Thoracic aorta (tissue), 2 donors: ENCODE results near the gene RNF43. TPM values are rescaled to one million over a fixed set of nuclear protein-coding genes. Genes with fewer than 3 reads are reported as not detected.
"Not testable (repeated sequence)": the region's sequence is repeated elsewhere in the genome, so short reads cannot be mapped to it uniquely, and the experiment has no call there.

Experiments
- ATAC-seq: fragments of 150-250 bp; one replicate; pipeline ENCODE4 v1.8.0; 2017; ENCODE audit warnings: low read depth; ENCODE audit not compliant: insufficient number of reproducible peaks, low FRiP score
- DNase-seq: peaks from one replicate; pipeline ENCODE4 v3.0.0-alpha.2; 2020; ENCODE audit warnings: low spot score
- H3K27ac ChIP-seq, 2 donors: fragments of 200-600 bp; sonication (generic); 1 replicate in 1 of 2; 2 replicates in 1 of 2; pipeline ENCODE4 v1.5.1; 2016; ENCODE audit warnings: mild to moderate bottlenecking in 2 of 2, moderate library complexity in 2 of 2
- H3K27me3 ChIP-seq: fragments of 200-600 bp; sonication (generic); replicated peaks from 2 replicates; pipeline ENCODE4 v1.6.0; 2016; ENCODE audit warnings: mild to moderate bottlenecking; ENCODE audit not compliant: insufficient read depth
- H3K36me3 ChIP-seq: fragments of 200-600 bp; sonication (generic); one replicate; pipeline ENCODE4 v1.5.1; 2016
- H3K4me1 ChIP-seq, 2 donors: fragments of 200-600 bp; sonication (generic); 1 replicate in 1 of 2; 2 replicates in 1 of 2; pipeline versions ENCODE4 v1.5.1 to v1.6.0; 2016; ENCODE audit warnings: low read depth in 2 of 2, mild to moderate bottlenecking in 1 of 2; ENCODE audit not compliant: control insufficient read depth in 1 of 2
- H3K4me3 ChIP-seq: fragments of 200-600 bp; sonication (generic); 2 replicates; pipeline ENCODE4 v1.5.1; 2016; ENCODE audit warnings: mild to moderate bottlenecking
- H3K9me3 ChIP-seq: fragments of 200-600 bp; sonication (generic); 2 replicates; pipeline ENCODE4 v1.5.1; 2016
- CTCF ChIP-seq: fragments of 200-600 bp; sonication (generic); IDR thresholded peaks from one replicate; pipeline ENCODE4 v1.5.1; 2019; ENCODE audit warnings: antibody characterized with exemption
- total RNA-seq, 2 donors: library from RNA; depleted of rRNA; stranded (reverse); fragments of >200 nt; gene quantifications; one replicate each; pipeline versions ENCODE4 v1.1.0 to v1.2.3, GENCODE V29; 2016

RNF43 gene
- total RNA-seq, 2 donors from 2014 or later, result under 0.01 to 0.49 TPM

- no peaks in the 10 kb centered on the region for H3K4me1 ChIP-seq
- H3K27ac ChIP-seq, result no peak overlapping the region
- peaks cover under 1% of the 10 kb centered on the region for H3K27me3 ChIP-seq
- TF ChIP-seq CTCF, result no peak
- DNase-seq, result no peak
- no peak overlapping the region for H3K4me3 ChIP-seq
- no peak for ATAC-seq
- H3K36me3 ChIP-seq, result no peaks in the 10 kb centered on the region
- no peaks in the 10 kb centered on the region for H3K9me3 ChIP-seq
Measured at GRCh38 chr17:58400826-58401225, 16.5 kb downstream of the RNF43 start.

DNA sequence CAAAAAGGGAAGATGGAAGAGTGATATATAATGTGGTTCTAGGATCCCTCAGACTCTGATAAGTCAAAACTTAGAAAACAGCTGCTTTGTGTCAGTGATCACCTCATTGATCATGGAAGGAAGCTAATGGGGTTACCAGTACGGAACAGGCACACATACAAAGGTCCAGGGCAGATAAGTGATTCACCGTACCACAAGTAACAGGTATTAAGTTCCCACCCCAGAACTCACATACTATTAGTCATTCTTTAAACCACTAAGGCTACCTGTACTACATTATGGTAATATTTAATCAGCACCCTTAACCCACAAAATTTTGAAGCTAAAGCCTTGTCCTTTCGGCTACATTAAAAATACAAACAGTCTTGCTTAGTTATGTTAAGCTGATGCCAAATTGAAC, 17.4 kb downstream of the RNF43 start:
- no peak for TF ChIP-seq CTCF
- no peak for DNase-seq
- no peak for ATAC-seq
- peaks cover 5% of the 10 kb centered on the region for H3K27me3 ChIP-seq
- no peaks in the 10 kb centered on the region for H3K36me3 ChIP-seq
- H3K4me1 ChIP-seq, result no peaks in the 10 kb centered on the region
- no peaks in the 10 kb centered on the region for H3K9me3 ChIP-seq
- no peak overlapping the region for H3K4me3 ChIP-seq
- no peak overlapping the region for H3K27ac ChIP-seq

DNA sequence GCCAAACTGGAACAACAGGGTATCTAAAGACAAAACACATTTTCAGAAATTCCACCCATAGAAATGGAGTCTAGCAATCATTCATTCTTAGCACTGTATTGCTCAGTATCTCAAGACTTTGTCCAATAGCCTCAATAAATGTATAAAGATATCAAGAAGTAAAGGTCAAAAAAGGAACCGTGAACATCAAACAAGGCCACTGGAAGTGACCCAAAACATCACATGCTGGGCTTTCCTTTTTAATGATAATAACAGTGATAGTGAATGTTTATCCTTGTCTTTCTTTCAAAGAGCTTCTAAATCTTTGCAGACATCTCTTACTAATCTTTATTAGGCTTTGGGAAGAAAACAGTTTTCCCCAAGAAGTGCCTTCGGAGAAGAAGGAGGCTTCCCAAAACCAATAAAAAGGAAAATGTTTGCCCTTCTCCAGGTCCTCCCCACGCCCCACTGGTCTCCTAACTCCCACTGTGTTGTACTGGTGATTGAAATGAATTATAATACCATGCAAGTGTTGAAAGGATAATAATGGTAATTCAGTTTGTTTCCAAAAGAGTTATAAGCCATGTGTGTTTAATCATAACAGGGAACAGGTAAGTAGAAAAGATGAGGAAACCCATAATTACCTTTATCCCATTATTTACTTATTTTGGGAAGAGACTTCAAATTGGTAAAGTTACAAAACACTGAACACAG, 18.6 kb downstream of the RNF43 start:
- peaks cover 5% of the 10 kb centered on the region for H3K27me3 ChIP-seq

DNA sequence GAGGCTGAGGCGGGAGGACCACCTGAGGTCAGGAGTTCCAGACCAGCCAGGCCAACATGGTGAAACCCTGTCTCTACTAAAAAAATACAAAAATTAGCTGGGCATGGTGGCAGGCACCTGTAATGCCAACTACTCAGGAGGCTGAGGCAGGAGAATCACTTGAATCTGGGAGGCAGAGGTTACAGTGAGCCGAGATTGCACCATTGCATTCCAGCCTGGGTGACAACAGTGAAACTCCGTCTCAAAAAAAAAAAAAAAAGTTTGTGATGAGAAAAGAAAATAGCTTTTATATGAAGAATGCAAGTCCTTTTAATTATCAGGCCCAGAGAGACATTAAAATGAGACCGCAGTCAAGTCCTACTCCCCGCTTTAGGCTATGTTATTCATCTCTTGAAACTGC, 19.9 kb downstream of the RNF43 start:
- H3K4me1 ChIP-seq, H3K4me3 ChIP-seq, H3K36me3 ChIP-seq, H3K27me3 ChIP-seq, H3K27ac ChIP-seq, H3K9me3 ChIP-seq, DNase-seq, ATAC-seq: not testable (repeated sequence)

More for the DNA sequence above, 18.6 kb downstream of the RNF43 start:
- Histone ChIP-seq H3K4me1 (no peaks in the 10 kb centered on the region), H3K36me3 (no peaks in the 10 kb centered on the region), H3K27ac (no peak overlapping the region), H3K9me3 (no peaks in the 10 kb centered on the region), H3K4me3 (no peak overlapping the region)
- DNase-seq (no peak), ATAC-seq (no peak)
- TF ChIP-seq CTCF, result no peak

DNA sequence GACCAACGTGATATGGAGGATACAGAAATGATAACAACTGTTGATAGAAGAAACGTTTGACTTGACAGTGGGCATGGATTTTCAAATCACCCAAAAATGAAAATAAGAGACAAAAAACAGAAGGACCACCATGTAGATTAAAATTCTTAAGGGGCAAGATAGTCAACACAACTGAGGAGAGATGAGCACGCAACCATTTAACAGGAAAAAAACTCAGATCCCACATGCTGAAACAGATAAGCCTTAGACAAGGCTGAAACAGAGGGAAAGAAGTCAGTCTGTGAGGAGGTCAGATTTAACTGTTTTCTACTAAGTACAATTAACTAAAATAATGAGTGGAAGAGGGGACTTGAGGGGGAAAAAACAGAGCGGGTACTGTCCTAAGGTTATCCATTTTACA, 21.2 kb downstream of the RNF43 start:
- H3K27ac ChIP-seq, result no peak overlapping the region
- no peak overlapping the region for H3K4me3 ChIP-seq
- no peaks in the 10 kb centered on the region for H3K36me3 ChIP-seq
- TF ChIP-seq CTCF, result no peak
- DNase-seq (no peak), ATAC-seq (no peak)
- no peaks in the 10 kb centered on the region for H3K4me1 ChIP-seq
- H3K9me3 ChIP-seq, result no peaks in the 10 kb centered on the region
- peaks cover 5% of the 10 kb centered on the region for H3K27me3 ChIP-seq
